Measurements from ENCODE around the gene KHDRBS2.

- TF ChIP-seq CTCF (IDR thresholded peaks at IDR 0.05) (no peak), POLR2A (IDR thresholded peaks at IDR 0.05) (no peak)
Observed at GRCh38 chr6:61949971-61950370, 336.1 kb downstream of the KHDRBS2 start.
